GM19099 (cell line): ENCODE measurements around the gene FILIP1L.

ENCODE experiments used
- POLR2A ChIP-seq: IDR thresholded peaks from 3 replicates; pipeline ENCODE4 v1.6.1; 2011; ENCODE audit warnings: low read depth; ENCODE audit not compliant: insufficient read length; ENCODE audit errors: extremely low read depth

FILIP1L gene

DNA sequence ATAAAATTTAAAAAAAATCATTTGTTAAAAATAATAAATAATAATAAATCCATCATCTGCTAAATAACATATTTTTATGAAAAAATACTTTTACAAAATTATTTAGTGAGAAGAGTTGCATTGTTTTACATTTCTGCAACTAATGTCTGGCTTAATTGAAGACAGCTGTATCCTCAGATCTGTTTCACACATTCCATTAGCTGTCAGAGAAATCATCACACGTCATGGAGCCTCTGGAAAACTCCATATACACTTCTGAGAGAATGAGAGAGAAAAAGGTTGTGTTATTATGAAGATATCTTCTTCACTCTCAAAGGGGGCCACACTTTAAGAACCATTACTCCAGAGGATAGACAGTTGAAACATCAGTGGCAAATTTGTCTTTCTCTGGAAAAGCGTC is 255.8 kb downstream of the FILIP1L start:
- no peak for TF ChIP-seq POLR2A

DNA sequence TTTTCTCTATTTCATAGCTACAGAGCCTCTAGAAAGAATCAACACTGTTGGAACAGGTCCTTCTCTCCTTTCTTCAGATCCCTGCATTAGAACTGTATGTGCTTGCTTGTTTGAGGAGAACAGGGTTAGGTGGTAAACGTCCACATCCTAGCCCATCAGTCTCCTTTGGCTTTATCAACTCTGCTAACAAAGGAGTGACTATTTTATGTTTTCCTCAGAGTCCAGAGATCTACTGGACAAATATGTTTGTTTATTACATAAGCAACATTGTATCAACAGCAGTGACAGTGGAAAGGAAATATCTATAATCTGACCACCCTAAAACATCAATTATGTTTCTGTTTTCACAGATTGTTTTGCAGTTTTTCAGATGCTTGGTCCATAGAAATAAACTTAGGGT is 257.0 kb downstream of the FILIP1L start:
- TF ChIP-seq POLR2A: no peak

DNA sequence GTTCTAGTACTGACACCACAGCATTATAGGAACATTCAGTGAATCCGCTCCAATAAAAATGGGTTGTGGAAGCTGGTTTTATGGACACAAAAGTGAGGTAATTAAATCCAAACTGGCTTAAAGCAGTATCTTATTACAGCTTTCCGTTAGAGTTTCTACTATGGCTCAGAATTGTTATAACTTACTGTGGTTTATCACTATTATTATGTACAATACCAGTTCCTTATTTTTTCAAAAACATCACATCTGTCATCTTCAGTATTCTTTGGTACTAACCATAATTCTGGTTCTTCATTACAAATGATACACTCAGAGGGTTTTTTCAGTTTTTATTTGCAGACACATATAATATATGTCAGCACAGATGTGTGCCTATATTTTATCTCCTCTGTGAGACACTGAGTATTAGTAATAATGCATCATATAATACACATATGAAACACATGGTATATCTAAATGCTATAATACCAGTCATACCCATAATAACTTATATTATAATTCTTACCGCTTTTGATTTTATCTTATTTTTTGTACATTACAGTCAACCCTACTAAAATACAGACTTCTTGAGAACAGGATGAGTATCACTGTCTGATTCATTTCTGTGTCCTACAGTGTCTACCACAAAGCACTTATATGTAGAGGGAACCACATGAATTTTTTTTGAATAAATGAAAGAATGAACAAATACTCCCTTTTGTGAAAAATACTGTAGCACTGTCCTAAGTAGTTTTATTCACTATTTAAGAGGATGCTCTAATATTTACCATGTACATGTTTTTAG is 257.7 kb downstream of the FILIP1L start:
- no peak for TF ChIP-seq POLR2A

DNA sequence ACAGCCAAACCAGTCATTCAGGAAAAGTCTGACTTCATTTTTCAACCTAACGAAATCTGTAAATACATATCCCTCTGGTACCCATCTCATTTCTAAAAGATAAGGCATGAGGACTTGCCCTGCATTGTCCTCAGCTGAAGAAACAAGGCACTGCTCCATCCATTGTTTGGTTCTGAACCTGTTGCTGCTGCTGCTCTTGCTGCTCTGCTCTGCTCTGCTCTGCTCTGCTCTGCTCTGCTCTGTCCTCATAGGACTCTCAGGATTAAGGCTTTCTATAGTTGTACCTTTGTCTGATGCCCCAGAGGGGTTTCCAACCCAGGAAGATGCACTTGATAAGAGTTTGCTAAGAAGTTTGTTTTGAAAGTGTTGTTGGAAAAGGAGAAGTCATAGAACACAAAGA is 258.4 kb downstream of the FILIP1L start:
- TF ChIP-seq POLR2A: no peak

DNA sequence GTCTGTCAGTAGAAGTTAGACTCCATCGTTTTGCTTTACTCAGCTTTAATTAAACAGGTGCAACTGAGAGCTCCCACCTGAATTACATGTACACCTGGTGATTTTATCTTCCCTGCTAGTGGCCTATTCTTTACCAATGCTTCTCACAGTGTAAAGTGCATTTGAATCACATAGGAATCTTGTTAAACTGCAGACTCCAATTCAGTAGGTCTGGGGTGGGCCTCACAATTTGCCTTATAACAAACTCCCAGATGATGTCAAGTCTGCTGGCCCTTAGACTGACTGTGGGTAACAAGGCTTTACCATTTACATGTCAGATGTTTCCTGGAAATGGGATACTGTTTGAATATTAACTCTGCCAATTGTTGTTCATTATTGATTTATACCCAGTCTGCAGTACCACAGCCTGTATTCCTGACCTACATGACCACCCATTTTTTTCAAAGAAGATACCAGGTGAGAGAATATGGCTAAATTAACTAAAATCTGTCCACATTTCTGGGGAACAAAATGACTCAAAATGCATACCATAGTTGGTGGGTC is 259.5 kb downstream of the FILIP1L start:
- TF ChIP-seq POLR2A: no peak

DNA sequence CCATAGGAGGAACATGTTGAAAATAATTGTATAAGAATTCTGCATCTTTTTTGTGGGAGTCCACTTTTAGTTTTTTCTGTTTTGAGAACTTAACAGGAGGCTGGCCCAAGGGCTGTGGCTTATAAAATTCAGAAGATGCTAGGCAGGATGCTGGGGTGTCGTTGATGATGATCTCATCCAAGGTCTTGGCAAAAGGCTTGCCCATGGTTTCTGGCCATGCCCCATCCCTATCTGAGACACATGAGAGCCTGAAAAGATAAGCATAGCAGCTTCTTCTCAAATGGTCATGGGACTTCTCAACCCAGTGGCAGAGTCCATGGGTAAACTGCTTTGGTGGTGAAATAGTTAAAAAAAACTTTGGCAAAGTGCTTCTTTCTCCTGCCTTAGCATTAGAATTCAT is 261.4 kb downstream of the FILIP1L start:
- TF ChIP-seq POLR2A: no peak

DNA sequence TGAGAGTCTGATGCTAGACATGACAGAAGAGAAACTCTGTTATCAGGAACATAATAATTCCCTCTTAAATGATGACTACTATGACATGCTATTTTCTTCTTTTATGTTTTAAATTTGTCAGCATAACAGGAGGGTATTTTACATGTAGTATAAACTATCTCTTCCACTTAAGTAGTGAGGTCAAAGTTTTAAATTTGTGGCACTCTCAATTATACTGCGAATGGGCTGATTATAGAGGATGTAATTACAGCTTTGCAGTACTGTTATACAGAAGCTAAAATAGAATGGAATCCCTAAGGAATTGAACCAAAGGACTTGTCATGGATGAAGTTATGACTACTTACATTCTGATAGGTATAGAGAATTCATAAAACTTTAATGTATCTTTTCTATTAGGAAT is 262.3 kb downstream of the FILIP1L start:
- TF ChIP-seq POLR2A: no peak

DNA sequence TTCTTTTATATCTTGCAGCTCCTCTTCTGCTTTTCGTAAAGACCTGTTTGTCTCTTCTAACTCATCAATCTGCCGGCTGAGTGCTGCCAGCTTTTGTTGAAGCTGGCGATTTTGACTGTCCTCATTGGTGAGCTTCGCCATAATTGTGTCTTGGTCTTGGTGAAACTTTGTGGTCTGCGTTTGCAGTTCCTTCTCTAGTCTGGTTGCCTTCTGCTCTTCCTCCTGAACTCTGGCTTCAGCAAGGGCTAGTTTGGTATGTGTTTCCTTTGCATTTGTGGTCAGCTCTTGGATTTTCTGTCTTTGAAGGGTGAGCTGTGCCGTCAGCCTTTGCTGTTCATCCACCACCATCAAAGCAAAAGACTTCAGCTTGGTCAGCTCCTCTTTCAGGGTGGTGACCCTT is 263.7 kb downstream of the FILIP1L start:
- TF ChIP-seq POLR2A: no peak

DNA sequence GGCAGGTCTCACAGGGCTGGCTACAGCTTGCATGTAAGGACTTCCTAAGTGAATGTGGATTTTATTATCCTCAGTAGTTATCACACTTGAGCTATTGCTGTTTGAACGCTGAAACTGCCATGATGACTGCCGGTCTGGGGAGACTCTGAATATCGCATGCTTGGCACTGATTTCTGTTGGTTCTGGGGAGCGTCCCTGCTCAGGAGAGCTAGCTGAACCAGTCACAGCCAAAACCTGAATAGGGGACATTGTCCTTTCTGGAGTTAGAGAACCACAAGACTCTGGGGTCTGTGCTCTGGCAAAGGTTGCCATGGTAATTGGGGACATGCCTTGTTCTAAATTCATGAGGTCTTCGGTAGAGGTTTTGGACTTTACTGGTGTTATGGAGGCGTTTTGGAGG is 265.9 kb downstream of the FILIP1L start:
- no peak for TF ChIP-seq POLR2A

DNA sequence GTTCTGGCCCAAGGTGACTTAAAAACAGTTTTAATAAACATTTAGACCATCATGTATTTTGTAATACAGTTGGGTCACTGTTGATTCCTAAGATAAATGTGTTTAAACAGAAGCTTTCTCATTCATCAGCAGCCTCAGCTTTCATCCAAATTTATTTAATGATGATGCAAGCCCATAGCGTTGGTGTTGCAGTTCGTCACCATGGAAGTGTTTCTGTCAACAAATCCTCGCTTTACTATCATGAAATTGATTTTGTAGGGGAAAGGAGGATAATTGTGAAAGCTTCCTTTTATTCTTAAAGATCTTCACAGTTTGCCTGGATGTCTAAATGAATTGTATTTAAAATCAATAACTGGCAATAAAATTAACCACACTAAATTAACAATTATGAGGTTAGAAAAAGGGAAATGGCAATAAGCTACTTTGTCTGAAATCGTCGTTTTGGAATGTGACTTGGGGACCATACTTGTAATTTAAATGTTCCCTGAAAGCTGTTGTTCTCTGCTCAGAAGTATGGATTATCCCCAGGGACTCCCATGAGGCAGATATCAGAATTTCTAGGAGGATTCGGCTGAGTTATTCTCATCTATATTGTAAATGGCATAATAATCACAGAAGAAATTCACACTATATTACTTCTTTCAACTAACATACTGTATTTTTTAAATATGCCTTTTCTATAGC is 267.7 kb downstream of the FILIP1L start:
- no peak for TF ChIP-seq POLR2A

DNA sequence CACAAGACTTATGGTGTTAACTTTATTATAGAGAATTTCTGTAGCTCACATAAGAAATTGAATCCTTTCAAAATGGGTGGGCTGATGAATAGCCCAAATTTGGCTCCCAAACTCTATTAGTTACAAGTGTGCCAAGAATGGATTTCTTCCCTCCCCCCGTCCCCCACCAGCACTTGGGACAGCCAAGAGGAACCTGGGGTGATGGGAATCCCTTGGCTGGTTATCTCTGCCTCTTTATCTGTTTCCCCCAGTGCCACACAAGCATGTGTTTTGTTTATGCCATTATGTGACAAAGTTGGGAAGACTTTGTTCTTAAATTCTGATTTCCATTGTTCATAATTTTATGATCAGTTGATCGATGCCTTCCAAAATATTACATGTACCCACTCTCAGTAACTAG is 268.3 kb downstream of the FILIP1L start:
- TF ChIP-seq POLR2A: no peak

DNA sequence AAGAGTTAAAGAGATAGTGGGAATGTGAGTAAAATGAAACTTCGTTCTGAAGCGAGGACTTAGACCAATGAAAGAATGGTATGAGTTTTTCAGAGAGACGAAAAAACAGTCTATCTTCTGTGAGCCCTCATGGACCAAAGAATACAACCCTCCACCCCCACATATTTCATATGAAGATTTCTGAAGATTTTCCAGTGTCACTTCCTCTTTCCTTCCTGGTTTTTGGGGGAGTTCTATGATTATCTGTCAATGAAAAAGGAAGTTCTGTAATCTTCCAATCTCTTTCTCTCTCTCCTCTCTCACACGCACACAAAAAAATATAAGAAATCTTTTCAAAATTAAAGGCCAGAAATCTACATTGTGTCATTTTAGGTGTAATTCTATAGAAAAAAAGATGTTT is 269.0 kb downstream of the FILIP1L start:
- no peak for TF ChIP-seq POLR2A

DNA sequence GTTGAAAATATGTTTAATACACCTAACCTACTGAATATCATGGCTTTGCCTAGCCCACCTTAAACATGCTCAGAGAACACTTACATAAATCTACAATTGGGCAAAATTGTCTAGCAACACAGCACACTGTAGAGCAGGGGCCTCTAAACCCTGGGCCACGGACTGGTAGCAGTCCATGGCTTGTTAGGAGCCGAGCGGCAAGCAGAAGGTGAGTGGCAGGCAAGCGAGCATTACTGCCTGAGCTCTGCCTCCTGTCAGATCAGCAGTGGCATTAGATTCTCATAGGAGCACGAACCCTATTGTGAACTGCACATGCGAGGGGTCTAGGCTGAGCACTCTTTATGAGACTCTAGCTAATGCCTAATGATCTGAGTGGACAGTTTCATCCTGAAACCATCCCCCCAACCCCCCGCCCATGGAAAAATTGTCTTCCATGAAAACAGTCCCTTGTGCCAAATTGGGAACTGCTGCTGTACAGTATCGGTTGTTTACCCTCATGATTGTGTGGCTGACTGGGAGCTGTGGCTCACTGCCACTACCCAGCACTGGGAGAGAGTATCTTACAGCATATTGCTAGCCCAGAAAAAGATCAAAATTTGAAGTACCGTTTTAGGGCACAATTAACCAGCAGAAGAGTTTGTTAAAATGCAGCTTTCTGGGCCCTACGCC is 270.6 kb downstream of the FILIP1L start:
- no peak for TF ChIP-seq POLR2A

DNA sequence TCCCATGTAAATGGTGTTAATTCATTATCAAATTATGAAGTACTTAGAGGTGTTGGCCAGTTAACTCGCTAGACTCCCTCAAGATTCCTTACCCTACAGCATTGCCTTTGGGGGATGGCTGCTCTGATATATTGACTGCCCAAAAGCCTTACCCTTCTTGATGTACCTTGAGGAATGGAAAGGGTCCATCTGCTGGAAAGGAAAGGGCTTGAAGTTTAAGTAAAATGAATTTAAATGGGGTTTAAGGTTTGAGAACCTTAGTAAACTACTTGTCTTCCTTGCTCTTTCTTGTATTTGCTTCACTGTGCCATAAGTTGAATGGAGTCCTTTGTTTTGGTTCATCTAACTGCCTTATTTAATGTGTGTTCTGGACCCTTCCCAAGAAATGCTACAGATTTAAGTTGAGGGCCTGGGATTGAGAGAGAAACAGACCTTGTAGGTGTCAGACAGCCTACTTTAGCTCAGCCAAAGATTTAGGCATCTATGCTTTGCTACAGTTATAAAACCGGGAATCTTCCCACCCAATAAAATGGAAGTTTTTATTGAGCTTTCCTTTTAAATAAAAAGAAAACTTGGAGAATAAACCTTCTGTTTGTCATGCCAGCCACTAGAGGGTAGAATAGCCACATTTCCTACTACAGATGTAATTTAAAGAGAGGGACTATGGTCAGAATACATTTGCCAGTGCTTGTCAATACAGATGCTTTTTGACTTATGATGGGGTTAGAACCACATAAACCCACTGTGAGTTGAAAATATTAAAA is 271.3 kb downstream of the FILIP1L start:
- TF ChIP-seq POLR2A: no peak

DNA sequence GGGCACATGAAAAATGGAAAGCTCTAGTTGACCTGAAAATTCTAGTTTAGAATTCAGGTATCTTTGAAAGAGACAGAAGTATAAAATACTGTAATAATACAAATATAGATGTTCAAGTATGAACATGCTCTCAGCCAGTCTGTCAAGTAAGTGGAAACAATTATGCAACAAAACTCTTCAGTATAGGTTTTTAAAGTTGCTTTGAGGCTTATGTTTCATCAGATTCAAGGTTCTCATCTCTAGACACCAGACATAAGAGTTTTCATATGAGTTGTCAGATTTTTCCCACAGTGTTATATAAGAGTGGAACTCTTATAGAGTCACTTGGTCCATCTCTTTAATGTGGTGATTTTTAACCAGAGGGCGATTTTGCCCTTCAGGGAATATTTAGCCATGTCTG is 274.7 kb downstream of the FILIP1L start:
- TF ChIP-seq POLR2A: no peak
